Urothelium cell line (cell line): ENCODE results near the gene MAP6.
A peak's percentile ranks its signal among the peaks of the same experiment; 100 is the strongest.

Source experiments
- DNase-seq: peaks from one replicate; pipeline ENCODE4 v3.0.0; 2011; ENCODE audit warnings: low spot score, mixed read lengths
- FAIRE-seq: peaks from 2 replicates; lab custom pipeline; 2011; peaks lifted over from hg19 to GRCh38; lab: Jason Lieb, UNC

The MAP6 gene

GRCh38 chr11:75555079-75555811 is 113.6 kb downstream of the MAP6 start:
- DNase-seq (no peak), FAIRE-seq (no peak)

- DNase-seq (peak; percentile 93), FAIRE-seq (peak; percentile 86)
Measured at GRCh38 chr11:75554258-75555022, 114.4 kb downstream of the MAP6 start.

GRCh38 chr11:75553889-75554257 is 115.0 kb downstream of the MAP6 start:
- DNase-seq, result no peak
- no peak for FAIRE-seq

GRCh38 chr11:75553182-75553581 is 115.7 kb downstream of the MAP6 start:
- no peak for DNase-seq
- no peak for FAIRE-seq

GRCh38 chr11:75549370-75549958 is 119.4 kb downstream of the MAP6 start:
- FAIRE-seq, result no peak
- no peak for DNase-seq

GRCh38 chr11:75548595-75549272 is 120.1 kb downstream of the MAP6 start:
- no peak for DNase-seq
- no peak for FAIRE-seq

- FAIRE-seq (no peak), DNase-seq (peak; percentile 80)
Measured at GRCh38 chr11:75547617-75548058, 121.2 kb downstream of the MAP6 start.

- no peak for FAIRE-seq
Measured at GRCh38 chr11:75547177-75547576, 121.7 kb downstream of the MAP6 start.

GRCh38 chr11:75543806-75544205 is 125.0 kb downstream of the MAP6 start:
- FAIRE-seq (no peak), DNase-seq (no peak)

More at GRCh38 chr11:75547177-75547576, 121.7 kb downstream of the MAP6 start:
- DNase-seq, result no peak

GRCh38 chr11:75542088-75542438 is 126.8 kb downstream of the MAP6 start:
- DNase-seq (no peak), FAIRE-seq (no peak)

- no peak for FAIRE-seq
- DNase-seq, result no peak
Measured at GRCh38 chr11:75541193-75542087, 127.4 kb downstream of the MAP6 start.

GRCh38 chr11:75539459-75540334 is 129.1 kb downstream of the MAP6 start:
- FAIRE-seq, result no peak
- DNase-seq, result no peak

GRCh38 chr11:75538150-75538942 is 130.5 kb downstream of the MAP6 start:
- DNase-seq (no peak), FAIRE-seq (no peak)

- FAIRE-seq (no peak), DNase-seq (no peak)
Measured at GRCh38 chr11:75537740-75538139, 131.1 kb downstream of the MAP6 start.
